MM.1S (cell line): Measurements from ENCODE around the gene MYLK.

Source experiments
- DNase-seq: peaks from one replicate; pipeline ENCODE4 v3.0.0-alpha.2; 2015
- H2AFZ ChIP-seq: fragments of 300-600 bp; sonication (generic); 2 replicates; pipeline ENCODE4 v1.6.0; 2016; ENCODE audit warnings: antibody characterized with exemption, low read length
- H3F3A ChIP-seq: fragments of 300-600 bp; sonication (generic); 2 replicates; pipeline ENCODE4 v1.6.1; 2016; ENCODE audit warnings: mild to moderate bottlenecking, antibody characterized with exemption, low read length, moderate library complexity, mixed read lengths; ENCODE audit not compliant: insufficient read depth
- H3K27ac ChIP-seq: fragments of 300-600 bp; sonication (generic); 2 replicates; pipeline ENCODE4 v1.5.1; 2016; ENCODE audit warnings: mild to moderate bottlenecking, low read length
- H3K27me3 ChIP-seq: fragments of 300-600 bp; sonication (generic); replicated peaks from 2 replicates; pipeline ENCODE4 v1.6.0; 2016; ENCODE audit warnings: low read length; ENCODE audit not compliant: insufficient read depth
- H3K36me3 ChIP-seq: fragments of 300-600 bp; sonication (generic); replicated peaks from 2 replicates; pipeline ENCODE4 v1.6.1; 2016; ENCODE audit warnings: mild to moderate bottlenecking, low read length, mixed read lengths; ENCODE audit not compliant: insufficient read depth
- H3K4me1 ChIP-seq: fragments of 300-600 bp; sonication (generic); 2 replicates; pipeline ENCODE4 v1.6.1; 2016; ENCODE audit warnings: low read length, mixed read lengths
- H3K4me2 ChIP-seq: fragments of 300-600 bp; sonication (generic); 2 replicates; pipeline ENCODE4 v1.6.0; 2016; ENCODE audit warnings: low read depth, low read length
- H3K4me3 ChIP-seq: fragments of 300-600 bp; sonication (generic); 2 replicates; pipeline ENCODE4 v1.5.1; 2016; ENCODE audit warnings: low read length, mixed read lengths
- H3K79me2 ChIP-seq: fragments of 300-600 bp; sonication (generic); 2 replicates; pipeline ENCODE4 v1.6.1; 2016; ENCODE audit warnings: mixed run types, low read length, mixed read lengths
- H3K9ac ChIP-seq: fragments of 300-600 bp; sonication (generic); 2 replicates; pipeline ENCODE4 v1.6.1; 2016; ENCODE audit warnings: low read length, mixed read lengths
- H3K9me2 ChIP-seq: fragments of 300-600 bp; sonication (generic); replicated peaks from 2 replicates; pipeline ENCODE4 v1.6.1; 2016; ENCODE audit warnings: mild to moderate bottlenecking, low read length, mixed read lengths; ENCODE audit not compliant: insufficient read depth
- H3K9me3 ChIP-seq: fragments of 300-600 bp; sonication (generic); replicated peaks from 2 replicates; pipeline ENCODE4 v1.6.1; 2016; ENCODE audit warnings: mild to moderate bottlenecking, low read length, mixed read lengths; ENCODE audit not compliant: insufficient read depth
- H4K20me1 ChIP-seq: fragments of 300-600 bp; sonication (generic); 2 replicates; pipeline ENCODE4 v1.6.1; 2016; ENCODE audit warnings: mild to moderate bottlenecking, low read length, moderate library complexity, mixed read lengths; ENCODE audit not compliant: insufficient read depth
- CTCF ChIP-seq: fragments of 300-600 bp; sonication (generic); IDR thresholded peaks from 2 replicates; pipeline ENCODE4 v1.5.1; 2016; ENCODE audit warnings: antibody characterized with exemption, low read length, mixed read lengths
- EZH2 ChIP-seq: fragments of 300-600 bp; sonication (generic); optimal IDR thresholded peaks from 2 replicates; pipeline ENCODE3; 2017; ENCODE audit warnings: low read depth, mild to moderate bottlenecking, antibody characterized with exemption, low read length, mixed read lengths
- EZH2phosphoT487 ChIP-seq: fragments of 300-600 bp; sonication (generic); IDR thresholded peaks from 2 replicates; pipeline ENCODE4 v1.6.1; 2018; ENCODE audit warnings: antibody characterized with exemption, low read length

The MYLK gene

GRCh38 chr3:123782488-123782887 is 101.6 kb downstream of the MYLK start:
- Histone ChIP-seq H2AFZ (no peak overlapping the region), H3K4me1 (no peaks in the 10 kb centered on the region), H3K27me3 (no peaks in the 10 kb centered on the region), H3K4me2 (no peak overlapping the region), H3K9me3 (no peaks in the 10 kb centered on the region), H3K4me3 (no peak overlapping the region), H3K36me3 (no peaks in the 10 kb centered on the region), H4K20me1 (no peaks in the 10 kb centered on the region), H3K27ac (no peak overlapping the region), H3K79me2 (no peaks in the 10 kb centered on the region), H3K9me2 (no peaks in the 10 kb centered on the region), H3F3A (no peaks in the 10 kb centered on the region), H3K9ac (no peak overlapping the region)
- no peak for DNase-seq
- TF ChIP-seq CTCF (no peak), EZH2 (no peak), EZH2phosphoT487 (no peak)

- H3K27ac ChIP-seq = no peak overlapping the region
- H3K4me1 ChIP-seq = no peaks in the 10 kb centered on the region
- no peaks in the 10 kb centered on the region for H4K20me1 ChIP-seq
- H3K4me2 ChIP-seq = no peak overlapping the region
- H3F3A ChIP-seq = no peaks in the 10 kb centered on the region
- H2AFZ ChIP-seq = no peak overlapping the region
- H3K27me3 ChIP-seq = no peaks in the 10 kb centered on the region
- H3K36me3 ChIP-seq = no peaks in the 10 kb centered on the region
- no peak for DNase-seq
- H3K9me2 ChIP-seq = no peaks in the 10 kb centered on the region
- no peak overlapping the region for H3K4me3 ChIP-seq
- no peak overlapping the region for H3K9ac ChIP-seq
- TF ChIP-seq EZH2phosphoT487 (no peak), CTCF (no peak), EZH2 (no peak)
- no peaks in the 10 kb centered on the region for H3K79me2 ChIP-seq
- no peaks in the 10 kb centered on the region for H3K9me3 ChIP-seq
These were observed 102.4 kb downstream of the MYLK start for GRCh38 chr3:123781571-123782275.

- no peaks in the 10 kb centered on the region for H3K79me2 ChIP-seq
- H3K4me2 ChIP-seq = no peak overlapping the region
- H3K27me3 ChIP-seq = no peaks in the 10 kb centered on the region
- TF ChIP-seq EZH2phosphoT487 (no peak), CTCF (no peak), EZH2 (no peak)
- no peaks in the 10 kb centered on the region for H3K36me3 ChIP-seq
- no peaks in the 10 kb centered on the region for H3K9me2 ChIP-seq
- H3K27ac ChIP-seq = no peak overlapping the region
- DNase-seq = no peak
- H3K4me3 ChIP-seq = no peak overlapping the region
- no peak overlapping the region for H2AFZ ChIP-seq
- H3K9me3 ChIP-seq = no peaks in the 10 kb centered on the region
- no peaks in the 10 kb centered on the region for H3F3A ChIP-seq
- H3K9ac ChIP-seq = no peak overlapping the region
- H4K20me1 ChIP-seq = no peaks in the 10 kb centered on the region
- no peaks in the 10 kb centered on the region for H3K4me1 ChIP-seq
These were observed 103.0 kb downstream of the MYLK start for GRCh38 chr3:123781138-123781537.
